CD4-positive, CD25-positive, alpha-beta regulatory T cell (primary cell): ENCODE results near the gene RASIP1. TPM values are rescaled to one million over a fixed set of nuclear protein-coding genes. Genes with fewer than 3 reads are reported as not detected.
A peak's percentile ranks its signal among the peaks of the same experiment; 100 is the strongest.

Source experiments
- ATAC-seq, 2 donors: fragments of 150-1000 bp; cut with Tn5 transposase; one replicate each; pipeline ENCODE4 v1.10.0; 2021; ENCODE audit warnings: low read depth in 2 of 2, moderate number of reproducible peaks in 2 of 2, moderate library complexity in 1 of 2
- DNase-seq, 3 donors: peaks; one replicate each; pipeline versions ENCODE4 v3.0.0 to v3.0.0-alpha.2; 2012 to 2022; ENCODE audit warnings: mixed read lengths in 1 of 3
- H3K27ac ChIP-seq: one replicate; pipeline ENCODE4 v1.7.0; 2013; ENCODE audit warnings: mild to moderate bottlenecking, low read length; ENCODE audit not compliant: insufficient read depth, poor library complexity, severe bottlenecking
- H3K27me3 ChIP-seq: one replicate; pipeline ENCODE4 v1.7.0; 2013; ENCODE audit warnings: low read length; ENCODE audit not compliant: control insufficient read depth, insufficient read depth
- H3K36me3 ChIP-seq: one replicate; pipeline ENCODE4 v1.7.0; 2013; ENCODE audit warnings: mild to moderate bottlenecking, low read length, moderate library complexity; ENCODE audit not compliant: control insufficient read depth, insufficient read depth
- H3K4me1 ChIP-seq: 2 replicates; pipeline ENCODE4 v1.7.0; 2013; ENCODE audit warnings: mild to moderate bottlenecking, low read length; ENCODE audit not compliant: insufficient read depth, control insufficient read depth, poor library complexity, severe bottlenecking
- H3K4me3 ChIP-seq: one replicate; pipeline ENCODE4 v1.7.0; 2013; ENCODE audit warnings: low read depth, mild to moderate bottlenecking, low read length, moderate library complexity
- H3K9me3 ChIP-seq, 2 experiments: 1 replicate in 1 of 2; 2 replicates in 1 of 2; pipeline ENCODE4 v1.7.0; 2013; ENCODE audit warnings: low read length in 2 of 2, mild to moderate bottlenecking in 1 of 2, moderate library complexity in 1 of 2; ENCODE audit not compliant: control insufficient read depth in 2 of 2
- H3K27ac Mint-ChIP-seq, 3 donors: one replicate each; pipeline ENCODE4 v1.8.0; 2020 to 2022; ENCODE audit warnings: mild to moderate bottlenecking in 3 of 3, mixed read lengths in 3 of 3, moderate library complexity in 2 of 3
- H3K27me3 Mint-ChIP-seq: one replicate; pipeline ENCODE4 v1.8.0; 2022; ENCODE audit warnings: mild to moderate bottlenecking, mixed read lengths
- H3K36me3 Mint-ChIP-seq: one replicate; pipeline ENCODE4 v1.8.0; 2020; ENCODE audit warnings: mixed read lengths
- H3K4me1 Mint-ChIP-seq, 4 donors: one replicate each; pipeline ENCODE4 v1.8.0; 2020 to 2022; ENCODE audit warnings: mixed read lengths in 4 of 4, mild to moderate bottlenecking in 1 of 4
- H3K4me3 Mint-ChIP-seq, 4 donors: one replicate each; pipeline ENCODE4 v1.8.0; 2020 to 2022; ENCODE audit warnings: mild to moderate bottlenecking in 4 of 4, mixed read lengths in 4 of 4, moderate library complexity in 3 of 4
- H3K9me3 Mint-ChIP-seq, 7 donors: one replicate each; pipeline ENCODE4 v1.8.0; 2020 to 2022; ENCODE audit warnings: mixed read lengths in 7 of 7, mild to moderate bottlenecking in 3 of 7, moderate library complexity in 2 of 7
- polyA plus RNA-seq, 4 donors: library from polyadenylated mRNA; unstranded; fragments of 300-500 nt; fragmentation: Illumina TruSeq; gene quantifications; one replicate each; pipeline ENCODE4 v1.2.3, GENCODE V29; 2021
- total RNA-seq: library from RNA; stranded (reverse); gene quantifications from one replicate; pipeline ENCODE4 v1.2.3, GENCODE V29; 2022

The RASIP1 gene
- total and polyA plus RNA-seq, 5 donors from 2014 or later = 0.13 to 0.55 (median 0.22) TPM

DNA sequence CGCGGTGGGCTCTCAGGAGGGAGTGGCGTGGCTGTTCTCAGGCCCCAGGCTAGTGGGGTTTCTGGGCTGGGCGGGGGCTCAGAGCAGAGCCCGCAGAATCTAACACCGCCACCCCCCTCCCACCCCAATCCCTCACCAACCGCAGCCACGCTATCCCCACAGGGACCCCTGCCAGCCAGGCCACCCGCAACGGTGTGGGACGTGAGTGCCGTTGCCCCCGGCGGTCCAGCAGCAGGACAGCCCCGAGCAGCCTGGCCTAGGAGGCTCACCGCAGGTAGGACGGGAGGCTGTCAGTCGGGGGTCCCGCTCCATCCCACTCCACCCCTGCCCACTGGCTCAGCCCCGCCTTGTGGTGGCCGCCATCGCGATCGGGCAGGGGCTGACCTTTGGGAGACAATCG lies 67.4 kb downstream of the RASIP1 start, which contains the start of gene NTN5:
NTN5 (minus strand) TSS at position 24 of the 400 bp plus-strand sequence. CDS start 2,031 bp downstream, outside the sequence.
- no peaks in the 10 kb centered on the region for H3K27me3 ChIP-seq
- Mint-ChIP-seq H3K4me3 (peak within 1 kb of the TSS in 1 of 4 donors; percentile 2), H3K36me3 (no peaks in the 10 kb centered on the region), H3K27me3 (no peaks in the 10 kb centered on the region), H3K4me1 (peaks cover 0 to 6% (median 5%) of the 10 kb centered on the region in 4 donors), H3K27ac (no peak within 1 kb of the TSS), H3K9me3 (no peaks in the 10 kb centered on the region)
- no peak for ATAC-seq
- no peak within 1 kb of the TSS for H3K27ac ChIP-seq
- no peaks in the 10 kb centered on the region for H3K36me3 ChIP-seq
- no peak for DNase-seq
- peaks cover 7% of the 10 kb centered on the region for H3K4me1 ChIP-seq
- H3K4me3 ChIP-seq = no peak within 1 kb of the TSS
- H3K9me3 ChIP-seq = no peaks in the 10 kb centered on the region

- no peak overlapping the region for H3K4me3 ChIP-seq
- Mint-ChIP-seq H3K27me3 (no peaks in the 10 kb centered on the region), H3K4me1 (peaks cover 0 to 6% (median 5%) of the 10 kb centered on the region in 4 donors), H3K4me3 (no peak overlapping the region), H3K9me3 (no peaks in the 10 kb centered on the region), H3K27ac (peak overlapping the region in 1 of 3 donors; percentile 90), H3K36me3 (no peaks in the 10 kb centered on the region)
- no peaks in the 10 kb centered on the region for H3K27me3 ChIP-seq
- H3K27ac ChIP-seq = no peak overlapping the region
- no peaks in the 10 kb centered on the region for H3K9me3 ChIP-seq
- peaks cover 7% of the 10 kb centered on the region for H3K4me1 ChIP-seq
- no peak for ATAC-seq
- DNase-seq = no peak
- no peaks in the 10 kb centered on the region for H3K36me3 ChIP-seq
These were observed 68.9 kb downstream of the RASIP1 start for GRCh38 chr19:48671446-48671995.

DNA sequence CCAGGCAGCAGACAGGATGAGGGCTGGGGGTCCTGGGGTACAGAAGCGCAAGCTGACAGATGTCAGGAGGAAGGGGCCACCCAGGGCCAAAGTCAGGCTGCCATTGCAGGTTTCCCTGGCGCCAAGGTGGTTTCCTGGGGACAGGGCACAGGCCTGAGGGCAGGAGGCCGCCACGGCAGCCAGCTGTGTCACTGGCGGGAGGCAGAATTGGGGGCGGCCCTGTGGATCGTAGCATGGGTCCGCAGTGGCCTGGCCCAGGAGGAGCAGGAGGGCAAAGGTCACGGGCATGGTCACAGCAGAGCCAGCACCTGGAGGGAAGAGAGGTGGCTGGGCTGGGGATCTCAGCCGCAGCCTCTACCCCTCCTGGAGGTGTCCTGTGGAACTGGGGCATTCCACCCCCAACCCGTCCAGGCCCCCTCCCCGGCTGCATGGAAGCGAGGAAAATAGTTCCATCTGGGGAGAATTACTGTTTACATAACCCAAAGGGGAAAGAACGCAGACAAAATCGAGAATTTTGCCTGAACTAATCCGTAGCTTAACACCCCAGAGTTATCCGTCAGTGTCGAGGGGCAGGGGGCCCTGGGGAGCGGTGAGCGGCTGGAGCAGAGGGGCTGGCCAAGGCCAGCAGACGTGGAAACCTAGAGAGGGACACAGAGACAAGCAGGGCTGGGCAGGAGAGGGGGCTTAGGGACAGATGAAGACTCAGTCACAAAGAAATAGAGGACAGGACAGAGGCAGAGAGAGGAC lies 69.5 kb downstream of the RASIP1 start:
- Mint-ChIP-seq H3K4me3 (no peak overlapping the region), H3K27ac (peak overlapping the region in 1 of 3 donors; percentile 90)
- ATAC-seq = no peak

More for the DNA sequence above, 69.5 kb downstream of the RASIP1 start:
- H3K27me3 Mint-ChIP-seq = no peaks in the 10 kb centered on the region
- H3K4me1 ChIP-seq = peaks cover 7% of the 10 kb centered on the region
- no peaks in the 10 kb centered on the region for H3K36me3 ChIP-seq
- H3K27me3 ChIP-seq = no peaks in the 10 kb centered on the region
- H3K4me1 Mint-ChIP-seq = peaks cover 0 to 6% (median 5%) of the 10 kb centered on the region in 4 donors
- no peaks in the 10 kb centered on the region for H3K9me3 Mint-ChIP-seq
- no peaks in the 10 kb centered on the region for H3K9me3 ChIP-seq
- no peaks in the 10 kb centered on the region for H3K36me3 Mint-ChIP-seq
- no peak for DNase-seq
- no peak overlapping the region for H3K4me3 ChIP-seq
- no peak overlapping the region for H3K27ac ChIP-seq

Other genes starting within 250 kb of the RASIP1 start
- 6.3 TPM for gene LMTK3, start 228.8 kb downstream of the RASIP1 start, total RNA-seq
- not detected for gene LMTK3, start 228.8 kb downstream of the RASIP1 start, polyA plus RNA-seq
- not detected for gene SULT2B1, start 188.4 kb downstream of the RASIP1 start, total RNA-seq
- gene SULT2B1, start 188.4 kb downstream of the RASIP1 start, polyA plus RNA-seq = under 1 TPM in 2 of 4 donors, not detected in 2; 0.16 to 0.82 TPM
- not detected for gene SPACA4, start 133.9 kb downstream of the RASIP1 start, total RNA-seq
- gene SPACA4, start 133.9 kb downstream of the RASIP1 start, polyA plus RNA-seq = under 1 TPM in 1 of 4 donors, not detected in 3; 0.25 TPM
- 0.76 TPM for gene FAM83E, start 125.5 kb downstream of the RASIP1 start, total RNA-seq
- under 1 TPM in 1 of 4 donors, not detected in 3; 0.31 TPM for gene FAM83E, start 125.5 kb downstream of the RASIP1 start, polyA plus RNA-seq
- 1,690 TPM for gene RPL18, start 121.4 kb downstream of the RASIP1 start, total RNA-seq
- gene RPL18, start 121.4 kb downstream of the RASIP1 start, polyA plus RNA-seq = 1,000 to 10,000 TPM; 1,618 to 2,428 (median 2,131) TPM
- 13.0 TPM for gene SPHK2, start 121.1 kb downstream of the RASIP1 start, total RNA-seq
- 1 to 10 TPM; 4.8 to 8.4 (median 7.5) TPM for gene SPHK2, start 121.1 kb downstream of the RASIP1 start, polyA plus RNA-seq
- gene DBP, start 103.2 kb downstream of the RASIP1 start, total RNA-seq = 37.7 TPM
- gene DBP, start 103.2 kb downstream of the RASIP1 start, polyA plus RNA-seq = 10 to 100 TPM; 71.2 to 96.6 (median 85.8) TPM
- gene CA11, start 94.4 kb downstream of the RASIP1 start, total RNA-seq = 10.4 TPM
- 1 to 10 TPM; 4.1 to 6.3 (median 5.2) TPM for gene CA11, start 94.4 kb downstream of the RASIP1 start, polyA plus RNA-seq
- gene NTN5, start 67.6 kb downstream of the RASIP1 start, total RNA-seq = 2.3 TPM
- under 1 TPM in 2 of 4 donors, not detected in 2; 0.21 to 0.30 TPM for gene NTN5, start 67.6 kb downstream of the RASIP1 start, polyA plus RNA-seq
- not detected for gene FUT2, start 44.6 kb downstream of the RASIP1 start, total RNA-seq
- gene FUT2, start 44.6 kb downstream of the RASIP1 start, polyA plus RNA-seq = under 1 TPM in 2 of 4 donors, not detected in 2; 0.10 to 0.67 TPM
- 1.1 TPM for gene MAMSTR, start 20.9 kb downstream of the RASIP1 start, total RNA-seq
- gene MAMSTR, start 20.9 kb downstream of the RASIP1 start, polyA plus RNA-seq = under 1 TPM; 0.17 to 0.40 (median 0.30) TPM
- not detected for gene IZUMO1, start 6.3 kb upstream of the RASIP1 start, total RNA-seq
- not detected for gene IZUMO1, start 6.3 kb upstream of the RASIP1 start, polyA plus RNA-seq
- not detected for gene FUT1, start 12.0 kb upstream of the RASIP1 start, total RNA-seq
- under 1 TPM in 2 of 4 donors, not detected in 2; 0.06 to 0.14 TPM for gene FUT1, start 12.0 kb upstream of the RASIP1 start, polyA plus RNA-seq
- not detected for gene FGF21, start 14.9 kb upstream of the RASIP1 start, total RNA-seq
- not detected for gene FGF21, start 14.9 kb upstream of the RASIP1 start, polyA plus RNA-seq
- 16.4 TPM for gene BCAT2, start 70.4 kb upstream of the RASIP1 start, total RNA-seq
- 10 to 100 TPM; 19.5 to 23.0 (median 21.2) TPM for gene BCAT2, start 70.4 kb upstream of the RASIP1 start, polyA plus RNA-seq
- 0.49 TPM for gene HSD17B14, start 95.9 kb upstream of the RASIP1 start, total RNA-seq
- 1 to 10 TPM in 1 of 4 donors, under 1 TPM in 3; 0.29 to 2.0 (median 0.61) TPM for gene HSD17B14, start 95.9 kb upstream of the RASIP1 start, polyA plus RNA-seq
- gene PLEKHA4, start 128.0 kb upstream of the RASIP1 start, total RNA-seq = 2.8 TPM
- 1 to 10 TPM in 3 of 4 donors, under 1 TPM in 1; 0.84 to 4.6 (median 1.7) TPM for gene PLEKHA4, start 128.0 kb upstream of the RASIP1 start, polyA plus RNA-seq
- 840 TPM for gene PPP1R15A, start 131.8 kb upstream of the RASIP1 start, total RNA-seq
- gene PPP1R15A, start 131.8 kb upstream of the RASIP1 start, polyA plus RNA-seq = 10 to 100 TPM; 39.1 to 65.6 (median 52.4) TPM
- gene TULP2, start 158.1 kb upstream of the RASIP1 start, total RNA-seq = not detected
- not detected for gene TULP2, start 158.1 kb upstream of the RASIP1 start, polyA plus RNA-seq
- gene NUCB1, start 159.7 kb upstream of the RASIP1 start, total RNA-seq = 133 TPM
- gene NUCB1, start 159.7 kb upstream of the RASIP1 start, polyA plus RNA-seq = 10 to 100 TPM; 72.8 to 99.3 (median 86.4) TPM
- gene DHDH, start 193.1 kb upstream of the RASIP1 start, total RNA-seq = not detected
- gene DHDH, start 193.1 kb upstream of the RASIP1 start, polyA plus RNA-seq = 1 to 10 TPM in 2 of 4 donors, under 1 TPM in 2; 0.68 to 2.4 (median 1.1) TPM
- gene BAX, start 214.3 kb upstream of the RASIP1 start, total RNA-seq = 92.8 TPM
- 10 to 100 TPM; 47.9 to 73.1 (median 61.1) TPM for gene BAX, start 214.3 kb upstream of the RASIP1 start, polyA plus RNA-seq
- gene FTL, start 224.7 kb upstream of the RASIP1 start, total RNA-seq = 575 TPM
- gene FTL, start 224.7 kb upstream of the RASIP1 start, polyA plus RNA-seq = 1,000 to 10,000 TPM; 4,061 to 5,675 (median 4,823) TPM